ENCODE results near the gene CFAP92. TPM values are rescaled to one million over a fixed set of nuclear protein-coding genes. Genes with fewer than 3 reads are reported as not detected.
A peak's percentile ranks its signal among the peaks of the same experiment; 100 is the strongest.
"Not testable (repeated sequence)": the region's sequence is repeated elsewhere in the genome, so short reads cannot be mapped to it uniquely, and the experiment has no call there.

Gene CFAP92
- total RNA-seq, 1 experiment from 2014 or later = 1.0 TPM

DNA sequence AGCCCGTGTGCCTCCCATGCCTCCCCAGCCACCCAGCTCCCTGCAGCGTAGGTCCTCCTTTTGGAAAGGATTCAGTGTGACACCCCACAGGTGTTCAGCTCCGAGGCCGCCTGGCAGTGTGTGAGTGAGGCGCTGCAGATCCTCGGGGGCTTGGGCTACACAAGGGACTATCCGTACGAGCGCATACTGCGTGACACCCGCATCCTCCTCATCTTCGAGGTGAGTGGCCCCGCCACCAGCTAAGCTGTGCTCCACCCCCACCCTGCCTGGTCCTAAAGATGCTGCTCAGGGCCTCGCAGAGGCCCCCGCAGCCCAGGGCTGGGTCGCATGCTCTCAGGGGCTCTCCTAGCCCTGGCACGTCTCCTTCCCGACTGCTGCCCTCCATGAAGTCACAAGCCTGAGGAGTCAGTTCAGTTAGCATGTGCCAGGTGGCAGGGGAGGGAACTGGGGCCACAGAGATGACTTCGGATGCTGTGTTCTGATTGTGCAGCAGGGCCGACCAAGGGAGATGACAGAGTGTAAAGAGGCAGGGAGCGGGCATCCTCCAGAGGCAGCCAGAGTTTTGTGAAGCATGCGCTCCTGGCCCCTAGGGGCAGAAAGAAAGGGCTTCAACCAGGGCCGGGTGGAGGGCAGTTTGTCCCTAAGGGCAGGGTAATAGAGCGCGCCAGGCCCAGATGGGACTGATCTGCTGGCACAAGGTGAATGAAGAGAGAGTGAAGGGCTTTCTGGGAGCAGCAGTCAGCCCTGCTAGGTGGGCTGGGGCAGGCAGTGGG lies 87.7 kb downstream of the CFAP92 start:
- DNase-seq (ENCODE audit: low read depth) = no peak

DNA sequence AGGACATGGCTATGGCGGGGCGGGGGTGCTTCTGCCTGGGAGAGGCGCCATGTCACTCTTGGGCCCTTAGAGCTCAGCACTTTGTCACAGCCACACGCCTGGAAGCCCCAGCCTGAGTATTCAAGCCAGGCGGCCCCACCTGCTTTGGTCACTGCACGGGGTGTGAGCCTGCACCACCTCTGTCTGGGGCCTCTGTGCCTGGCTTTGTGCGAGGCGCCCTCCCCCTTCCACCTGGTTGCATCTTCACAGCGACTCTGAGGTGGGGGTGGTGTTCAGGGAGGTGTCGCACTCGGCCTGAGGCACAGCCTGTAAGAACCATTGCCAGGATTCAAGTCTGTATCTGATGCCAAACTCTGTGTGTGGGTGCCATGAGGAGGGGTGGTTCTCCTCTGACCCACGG lies 90.4 kb downstream of the CFAP92 start:
- DNase-seq (ENCODE audit: low read depth) = no peak

DNA sequence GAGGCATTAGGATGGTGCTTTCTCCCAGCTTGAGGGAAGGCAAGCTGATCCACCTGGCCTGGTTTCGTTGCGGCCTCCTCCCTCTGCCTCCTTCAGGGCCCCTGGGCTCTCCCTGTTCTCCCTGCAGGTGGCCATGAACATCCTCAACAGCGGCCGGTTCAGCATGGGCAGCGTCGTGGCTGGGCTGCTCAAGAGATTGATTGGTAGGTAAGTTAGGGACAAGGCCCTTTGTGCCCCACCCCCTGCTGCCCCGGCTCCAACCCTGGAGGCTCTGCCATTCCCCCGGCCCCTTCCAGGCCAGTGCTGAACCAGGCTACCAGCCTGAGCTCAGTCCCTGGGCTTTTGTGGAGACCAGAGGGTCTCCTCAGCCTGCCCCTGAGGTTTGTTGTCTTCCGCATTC lies 91.5 kb downstream of the CFAP92 start:
- no peak for DNase-seq (ENCODE audit: low read depth)

DNA sequence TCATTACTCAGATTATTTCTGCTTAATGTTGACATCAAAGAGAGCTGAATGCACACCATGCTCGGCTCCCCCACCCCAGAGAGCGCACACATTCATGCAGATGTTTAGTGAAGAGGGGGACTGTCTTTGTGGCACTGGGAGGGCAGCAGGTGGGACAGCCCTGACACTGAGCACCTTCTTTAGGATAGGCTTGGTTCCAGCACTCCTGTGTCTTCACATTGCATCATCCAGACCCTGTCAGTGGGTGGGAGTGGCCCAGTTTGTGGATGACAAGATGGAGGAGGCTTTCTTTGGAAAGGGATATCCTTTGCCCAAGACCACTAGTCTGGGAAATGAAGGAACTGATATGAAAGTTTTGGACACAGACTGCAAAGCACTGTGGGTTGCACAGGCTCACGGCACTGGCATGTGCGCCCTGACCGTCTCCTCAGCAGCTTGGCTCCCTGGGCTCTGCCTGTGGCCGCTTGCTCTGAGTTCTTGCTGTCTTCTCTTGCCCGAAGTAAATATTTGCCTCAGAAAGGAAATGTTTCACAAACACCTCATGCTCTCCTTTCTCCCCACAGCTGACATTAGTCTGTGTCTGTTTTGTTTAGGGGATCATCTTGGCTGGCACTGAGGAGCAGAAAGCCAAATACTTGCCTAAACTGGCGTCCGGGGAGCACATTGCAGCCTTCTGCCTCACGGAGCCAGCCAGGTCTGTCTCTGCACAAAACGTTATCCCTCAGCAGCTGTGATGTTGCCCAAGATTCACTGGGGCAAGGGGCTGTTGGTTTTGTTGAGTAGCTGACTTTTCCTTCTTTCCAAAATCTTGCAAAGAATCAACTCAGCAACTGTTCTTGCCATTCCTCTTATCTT lies 97.8 kb downstream of the CFAP92 start:
- no peak for DNase-seq (ENCODE audit: low read depth)

DNA sequence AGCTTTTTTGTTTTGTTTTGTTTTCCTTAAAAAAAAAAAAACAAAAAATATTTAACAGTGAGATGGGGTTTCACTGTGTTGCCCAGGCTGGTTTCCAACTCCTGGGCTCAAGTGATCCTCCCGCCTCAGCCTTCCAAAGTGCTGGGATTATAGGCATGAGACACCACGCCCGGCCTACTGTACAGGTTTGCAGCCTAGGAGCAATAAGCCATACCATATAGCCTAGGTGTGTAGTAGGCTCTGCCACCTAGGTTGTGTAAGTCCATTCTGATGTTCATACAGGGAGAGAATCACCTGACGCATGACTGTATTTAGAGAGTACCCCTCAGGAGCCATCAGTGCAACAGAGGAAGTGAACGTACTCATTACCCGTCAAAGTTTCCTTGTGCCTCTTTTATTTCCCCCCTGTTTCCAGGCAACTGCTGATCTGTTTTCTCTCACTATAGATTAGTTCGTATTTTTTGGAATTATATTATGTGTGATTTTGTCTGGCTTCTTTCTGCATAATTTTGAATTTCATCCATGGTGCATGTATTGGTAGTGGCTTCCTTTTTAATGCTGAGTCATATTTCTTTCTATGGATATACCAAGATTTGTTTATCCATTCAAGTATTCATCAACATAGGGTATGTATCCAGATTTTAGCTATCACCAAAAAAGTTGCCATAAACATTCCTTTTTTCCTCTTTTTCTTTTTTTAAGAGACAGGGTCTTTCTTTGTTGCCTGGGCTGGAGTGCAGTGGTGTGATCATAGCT lies 104.6 kb downstream of the CFAP92 start:
- no peak for DNase-seq (ENCODE audit: low read depth)

DNA sequence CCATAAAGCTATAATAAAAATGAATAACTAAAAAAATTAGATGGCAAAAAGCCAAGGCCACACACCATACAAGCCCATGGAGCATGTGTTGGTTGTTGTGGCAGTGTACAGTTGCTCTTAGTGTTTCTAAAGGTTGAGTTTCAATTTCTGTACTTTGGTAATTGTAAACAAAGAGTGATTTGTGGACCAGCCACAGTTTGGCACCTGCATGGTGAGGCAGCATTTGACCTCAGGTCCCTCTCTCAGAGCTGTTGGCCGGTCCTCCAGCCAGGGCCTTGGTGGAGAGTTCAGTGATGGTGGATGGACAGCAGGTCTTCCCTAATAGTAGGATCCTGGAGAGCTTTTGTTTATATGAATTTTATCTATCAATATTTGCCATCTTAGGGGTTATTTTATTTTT lies 108.9 kb downstream of the CFAP92 start:
- no peak for DNase-seq (ENCODE audit: low read depth)

DNA sequence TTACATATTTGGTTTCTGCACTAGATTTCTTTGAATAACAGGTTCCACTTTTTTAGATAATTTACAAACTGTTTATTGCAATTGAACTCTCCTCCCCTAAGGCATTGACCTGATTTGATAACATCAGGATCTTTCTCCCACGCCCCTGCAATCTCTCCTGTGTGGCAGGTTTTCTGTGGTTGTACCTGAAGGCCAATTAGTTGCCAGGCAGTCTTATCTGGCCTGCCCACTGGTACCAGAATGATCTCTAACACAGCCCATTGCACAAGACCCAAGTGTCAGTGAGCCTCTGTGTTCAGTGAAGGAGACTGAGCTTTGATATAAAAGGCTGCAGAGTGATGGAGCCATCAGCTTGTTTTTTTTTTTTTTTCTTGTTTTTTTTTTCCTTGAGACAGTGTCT lies 111.2 kb downstream of the CFAP92 start:
- no peak for DNase-seq (ENCODE audit: low read depth)

DNA sequence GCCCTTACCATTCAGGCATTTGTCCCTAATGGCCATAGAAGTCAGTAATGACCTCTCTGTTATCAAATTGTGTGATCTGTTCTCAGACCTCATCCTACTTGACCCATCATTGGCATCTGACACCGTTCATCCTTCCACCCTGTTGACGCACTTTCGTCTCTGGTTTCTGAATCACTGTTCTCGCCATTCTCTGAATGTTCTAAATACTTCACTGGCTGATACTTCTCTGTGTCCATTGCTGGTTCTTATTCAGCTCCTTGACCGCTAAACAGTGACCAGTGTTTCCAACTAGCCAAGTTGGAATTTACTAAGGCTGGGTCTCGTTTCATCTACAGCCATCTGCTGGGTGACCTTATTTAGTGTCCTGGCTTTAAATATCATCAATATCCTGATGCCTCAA lies 112.3 kb downstream of the CFAP92 start:
- DNase-seq (ENCODE audit: low read depth) = no peak

DNA sequence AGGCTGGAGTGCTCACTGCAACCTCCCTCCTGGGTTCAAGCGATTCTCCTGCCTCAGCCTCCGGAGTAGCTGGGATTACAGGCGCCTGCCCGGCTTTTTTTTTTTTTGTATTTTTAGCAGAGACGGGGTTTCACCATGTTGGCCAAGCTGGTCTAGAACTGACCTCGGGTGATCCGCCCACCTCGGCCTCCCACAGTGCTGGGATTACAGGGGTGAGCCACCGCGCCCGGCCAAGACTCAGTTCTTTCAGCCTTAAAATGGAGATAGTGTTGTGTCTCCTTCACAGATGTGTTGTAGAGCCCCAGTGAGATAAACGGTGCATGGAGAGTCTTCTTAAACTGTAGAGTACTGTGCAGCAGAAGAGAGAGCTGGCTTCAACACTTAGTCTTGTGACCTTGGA lies 113.4 kb downstream of the CFAP92 start:
- not testable (repeated sequence) for DNase-seq (ENCODE audit: low read depth)

DNA sequence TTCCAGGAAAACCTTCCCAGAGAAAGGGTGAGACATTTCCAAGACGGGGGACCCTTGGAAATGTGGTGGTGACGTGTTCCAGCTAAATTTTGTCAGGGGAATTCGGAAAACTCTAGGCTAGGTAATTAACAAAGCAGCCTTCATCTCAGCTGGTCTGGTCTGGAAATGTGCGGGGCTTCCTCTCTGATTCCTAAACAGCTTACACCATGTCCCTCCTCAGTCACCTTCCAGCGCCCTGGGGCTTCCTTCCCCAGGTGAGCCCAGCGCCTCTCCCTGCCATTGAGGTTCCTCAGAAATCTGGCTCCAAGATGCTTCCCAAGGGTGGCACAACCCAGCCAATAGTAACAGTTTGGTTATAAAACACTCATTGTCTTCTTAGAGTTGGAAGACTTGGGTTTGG lies 113.9 kb downstream of the CFAP92 start:
- no peak for DNase-seq (ENCODE audit: low read depth)

DNA sequence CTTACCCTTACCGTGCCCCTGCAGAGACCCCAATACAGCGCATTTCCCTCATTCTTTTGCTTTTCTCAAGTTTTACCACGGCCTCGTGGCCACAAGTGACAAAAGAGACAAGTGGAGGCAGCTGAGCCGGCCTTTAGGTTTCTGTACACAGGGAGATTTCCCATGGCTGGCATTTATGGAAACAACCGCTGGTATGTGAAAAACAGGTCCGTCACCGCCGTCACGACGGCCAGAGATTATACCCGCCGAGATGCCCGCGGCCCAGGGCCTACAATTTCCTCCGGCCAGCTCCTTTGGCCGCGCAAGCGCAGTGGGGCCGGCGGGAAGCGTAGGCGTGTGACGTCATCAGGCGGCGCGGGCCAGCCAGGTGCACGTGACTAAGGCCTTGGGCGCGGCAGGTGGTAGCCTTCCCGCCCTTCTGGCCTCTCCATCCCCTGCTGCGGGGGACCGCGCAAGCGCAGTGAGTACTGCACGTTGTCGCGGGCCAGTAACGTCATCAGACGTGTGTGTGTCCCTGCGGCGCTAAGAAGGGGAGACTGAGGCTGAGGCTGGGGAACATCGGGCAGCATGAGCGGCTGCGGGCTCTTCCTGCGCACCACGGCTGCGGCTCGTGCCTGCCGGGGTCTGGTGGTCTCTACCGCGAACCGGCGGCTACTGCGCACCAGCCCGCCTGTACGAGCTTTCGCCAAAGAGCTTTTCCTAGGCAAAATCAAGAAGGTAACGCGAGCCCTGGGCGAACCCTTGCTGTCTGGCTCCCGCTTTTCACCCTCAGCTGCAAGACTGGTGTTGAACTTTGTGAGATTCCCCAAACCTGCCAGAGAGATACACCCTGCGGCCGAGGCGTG lies 114.5 kb downstream of the CFAP92 start, which contains the start of gene ACAD9:
ACAD9 (plus strand) TSS at position 496 of the 845 bp plus-strand sequence; CDS start at position 568, 72 bp downstream.
- peak; percentile 99 for DNase-seq (ENCODE audit: low read depth)

DNA sequence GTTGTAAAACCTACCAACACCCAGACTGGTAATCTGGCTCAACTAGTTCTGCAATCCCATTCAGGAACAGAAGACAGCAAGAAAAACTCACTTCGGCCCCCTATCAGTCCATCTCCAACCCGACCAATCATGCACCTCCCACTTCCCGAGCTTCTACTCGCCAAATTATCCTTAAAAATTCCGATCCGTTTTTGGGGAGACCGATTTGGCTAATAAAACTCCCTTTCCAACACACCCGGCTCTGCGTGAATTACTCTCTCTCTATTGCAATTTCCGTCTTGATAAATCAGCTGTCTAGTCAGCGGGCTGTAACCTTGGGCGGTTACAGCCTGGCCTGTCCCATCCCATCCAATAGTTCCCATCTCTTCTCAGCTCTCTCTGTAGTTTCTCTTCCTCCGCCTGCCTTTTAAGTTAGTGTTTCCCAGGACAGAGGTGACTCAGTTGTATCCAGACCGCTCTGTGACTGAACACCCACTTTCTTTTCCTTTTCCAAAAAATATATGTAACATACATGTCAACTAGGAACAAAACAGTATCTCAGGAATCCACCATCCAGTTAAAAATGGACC lies 115.2 kb downstream of the CFAP92 start:
- peak; percentile 65 for DNase-seq (ENCODE audit: low read depth)

DNA sequence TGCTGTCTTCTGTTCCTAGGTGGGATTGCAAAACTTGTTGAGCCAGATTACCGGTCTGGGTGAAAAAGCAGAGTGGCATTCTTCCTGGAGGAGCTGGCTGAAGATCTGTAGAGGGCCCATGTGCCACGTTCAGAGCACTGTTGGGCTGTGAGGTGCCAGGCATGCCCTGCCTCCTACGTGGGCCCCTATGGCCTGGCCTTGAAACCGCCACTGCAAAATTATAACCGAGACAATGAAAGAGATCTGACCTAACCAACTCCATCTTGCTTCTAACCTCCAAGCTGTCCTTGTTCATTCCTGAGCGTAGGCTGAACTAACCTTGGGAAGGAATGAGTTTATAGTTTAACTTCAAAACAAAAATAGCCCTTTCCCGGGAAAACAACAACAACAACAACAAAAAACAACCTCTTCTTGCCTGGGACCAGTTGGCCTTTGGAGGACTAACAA lies 115.8 kb downstream of the CFAP92 start:
- DNase-seq (ENCODE audit: low read depth) = no peak

DNA sequence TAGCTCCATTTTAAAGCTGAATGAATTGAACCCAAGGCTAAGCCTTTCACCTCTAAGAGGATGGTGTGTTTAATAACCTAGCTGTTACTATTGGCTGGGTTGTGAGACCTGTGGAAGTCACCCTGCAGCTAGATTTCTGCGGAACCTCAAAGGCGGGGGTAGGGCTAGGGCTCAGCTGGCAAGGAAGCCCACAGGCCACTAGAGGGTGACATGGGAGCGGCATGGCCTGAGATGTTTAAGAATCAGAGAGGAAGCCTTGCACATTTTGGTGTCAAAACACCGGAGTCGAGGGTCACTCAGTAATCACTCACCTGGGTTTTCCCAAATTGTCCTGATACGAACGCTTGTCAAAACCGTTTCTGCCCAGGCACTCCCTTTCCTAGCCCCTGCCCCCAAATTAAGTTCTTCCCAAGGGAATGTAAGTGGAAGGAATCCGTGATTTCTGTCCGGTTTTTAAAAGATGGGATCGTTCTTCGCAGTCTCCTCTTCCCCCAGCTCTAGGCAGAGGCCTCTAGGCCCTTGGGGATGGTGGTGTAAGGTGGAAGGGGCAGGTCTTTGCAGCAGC lies 118.2 kb downstream of the CFAP92 start:
- DNase-seq (ENCODE audit: low read depth) = peak; percentile 27

DNA sequence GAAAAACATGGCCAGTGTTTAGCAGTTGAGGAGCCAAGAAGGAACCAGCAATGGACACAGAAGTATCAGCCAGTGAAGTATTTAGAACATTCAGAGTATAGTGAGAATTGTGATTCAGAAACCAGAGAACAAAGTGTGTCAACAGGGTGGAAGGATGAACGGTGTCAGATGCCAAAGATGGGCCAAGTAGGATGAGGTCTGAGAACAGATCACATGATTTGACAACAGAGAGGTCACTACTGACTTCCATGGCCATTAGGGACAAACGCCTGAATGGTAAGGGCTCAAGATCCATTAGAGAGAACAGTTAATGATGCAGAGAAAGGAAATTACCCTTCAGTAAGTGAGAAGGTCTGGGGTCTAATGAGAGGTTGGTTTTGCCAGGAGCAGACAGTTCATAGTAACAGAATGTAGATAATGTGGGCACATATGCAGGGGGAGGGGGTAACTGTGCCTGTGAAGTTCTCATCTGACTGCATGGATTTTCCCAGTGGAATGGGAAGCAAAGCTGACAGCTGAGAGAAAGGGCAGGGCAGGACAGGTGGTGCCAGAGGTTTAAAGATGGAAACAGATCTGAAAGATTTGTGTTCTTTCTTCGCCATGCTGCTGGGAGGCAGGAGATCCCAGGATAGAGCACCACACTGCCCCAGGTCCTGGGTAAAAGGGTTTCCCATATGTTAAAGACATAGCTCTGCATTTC lies 119.2 kb downstream of the CFAP92 start:
- DNase-seq (ENCODE audit: low read depth) = no peak

DNA sequence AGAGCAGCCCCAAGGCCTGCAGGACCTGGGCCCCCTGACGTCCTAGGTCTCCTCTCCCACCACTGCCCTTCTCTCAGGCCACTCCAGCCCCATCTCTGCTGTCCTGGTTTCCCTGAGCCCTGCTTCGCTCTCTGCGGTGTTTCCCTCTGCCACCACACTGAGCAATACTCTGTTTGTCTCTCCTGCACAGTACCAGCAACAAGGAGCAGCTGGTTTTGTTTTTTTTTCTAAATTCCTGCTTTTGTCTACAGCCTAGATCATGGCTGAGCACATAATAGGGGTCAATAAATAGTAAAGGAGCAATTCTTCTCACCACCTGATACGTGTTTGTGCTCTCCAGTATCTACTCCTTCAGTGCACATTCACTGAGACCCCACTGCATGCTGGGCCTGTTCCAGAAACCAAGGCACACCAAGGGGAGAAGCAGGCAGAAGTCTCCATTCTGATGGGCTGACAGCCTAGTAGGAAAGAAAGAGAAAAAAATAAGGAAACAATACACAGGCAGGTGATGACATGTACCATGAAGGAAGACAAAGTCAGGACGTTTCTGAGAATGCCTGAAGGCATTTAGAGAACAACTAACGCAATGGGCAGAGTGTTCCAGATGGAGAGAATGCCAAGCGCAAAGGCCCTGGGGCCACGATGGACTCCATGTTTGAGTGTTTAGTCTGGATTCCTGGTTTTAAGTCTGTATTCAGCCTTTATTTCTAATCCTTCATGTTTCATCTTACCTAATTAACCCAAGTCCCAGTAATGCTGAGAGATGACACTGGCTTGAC lies 120.4 kb downstream of the CFAP92 start:
- no peak for DNase-seq (ENCODE audit: low read depth)

DNA sequence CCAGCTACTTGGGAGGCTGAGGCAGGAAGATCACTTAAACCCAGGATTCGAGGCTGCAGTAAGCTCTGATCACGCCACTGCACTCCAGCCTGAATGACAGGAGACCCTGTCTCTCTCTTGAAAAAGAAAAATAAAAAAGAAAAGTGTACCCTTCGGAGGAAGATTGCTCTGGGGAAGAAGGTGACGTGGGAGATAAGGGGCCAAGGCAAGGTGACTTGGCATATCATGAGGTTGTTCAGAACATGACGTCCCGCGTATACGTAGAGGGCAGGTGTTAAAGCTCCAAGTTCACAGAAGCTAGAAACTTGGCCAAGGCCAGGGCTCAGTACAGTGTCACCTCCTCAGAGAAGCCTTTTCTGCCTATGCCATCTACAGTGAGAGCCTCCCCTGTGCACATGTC lies 121.1 kb downstream of the CFAP92 start:
- no peak for DNase-seq (ENCODE audit: low read depth)

DNA sequence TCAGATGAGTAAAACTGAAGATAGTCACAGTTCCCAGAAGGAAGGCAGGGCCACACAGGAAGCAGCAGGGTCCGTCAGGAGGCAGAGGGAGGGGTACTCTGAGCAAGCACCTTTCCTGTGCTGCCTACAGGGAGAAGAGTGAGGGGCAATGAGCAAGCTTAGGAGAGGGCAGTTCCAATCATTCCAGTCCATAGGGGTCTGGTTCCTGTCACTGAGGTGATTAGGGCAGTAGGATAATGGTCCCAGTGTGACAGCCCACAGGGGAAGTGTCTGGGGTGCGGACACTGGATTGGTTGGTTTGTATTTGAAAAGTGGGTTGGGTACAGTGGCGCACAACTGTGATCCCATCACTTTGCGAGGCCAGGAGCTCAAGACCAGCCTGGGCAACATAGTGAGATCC lies 121.6 kb downstream of the CFAP92 start:
- no peak for DNase-seq (ENCODE audit: low read depth)

DNA sequence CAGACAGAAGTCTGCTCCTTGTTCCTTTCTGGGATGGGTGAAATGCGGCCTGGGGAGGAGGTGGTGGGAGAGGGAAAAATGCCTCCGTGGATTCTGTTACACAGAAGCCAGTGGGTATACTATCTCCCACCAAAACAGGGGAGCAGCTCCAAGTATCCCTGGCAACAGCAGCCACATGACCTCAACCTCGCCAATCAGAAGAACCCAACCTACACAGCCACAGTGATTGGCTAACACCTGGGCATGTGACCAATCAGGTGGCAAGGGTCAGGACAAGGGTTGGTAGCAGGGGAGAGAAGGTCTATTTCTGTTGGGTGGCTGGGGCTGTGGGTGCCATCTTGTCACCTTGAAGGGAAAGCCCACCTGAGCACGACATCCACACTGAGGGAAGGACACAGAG lies 123.5 kb downstream of the CFAP92 start:
- no peak for DNase-seq (ENCODE audit: low read depth)

Measured in Daoy (cell line).